ENCODE results near the gene PIAS1.
"Not testable (repeated sequence)": the region's sequence is repeated elsewhere in the genome, so short reads cannot be mapped to it uniquely, and the experiment has no call there.

The PIAS1 gene

DNA sequence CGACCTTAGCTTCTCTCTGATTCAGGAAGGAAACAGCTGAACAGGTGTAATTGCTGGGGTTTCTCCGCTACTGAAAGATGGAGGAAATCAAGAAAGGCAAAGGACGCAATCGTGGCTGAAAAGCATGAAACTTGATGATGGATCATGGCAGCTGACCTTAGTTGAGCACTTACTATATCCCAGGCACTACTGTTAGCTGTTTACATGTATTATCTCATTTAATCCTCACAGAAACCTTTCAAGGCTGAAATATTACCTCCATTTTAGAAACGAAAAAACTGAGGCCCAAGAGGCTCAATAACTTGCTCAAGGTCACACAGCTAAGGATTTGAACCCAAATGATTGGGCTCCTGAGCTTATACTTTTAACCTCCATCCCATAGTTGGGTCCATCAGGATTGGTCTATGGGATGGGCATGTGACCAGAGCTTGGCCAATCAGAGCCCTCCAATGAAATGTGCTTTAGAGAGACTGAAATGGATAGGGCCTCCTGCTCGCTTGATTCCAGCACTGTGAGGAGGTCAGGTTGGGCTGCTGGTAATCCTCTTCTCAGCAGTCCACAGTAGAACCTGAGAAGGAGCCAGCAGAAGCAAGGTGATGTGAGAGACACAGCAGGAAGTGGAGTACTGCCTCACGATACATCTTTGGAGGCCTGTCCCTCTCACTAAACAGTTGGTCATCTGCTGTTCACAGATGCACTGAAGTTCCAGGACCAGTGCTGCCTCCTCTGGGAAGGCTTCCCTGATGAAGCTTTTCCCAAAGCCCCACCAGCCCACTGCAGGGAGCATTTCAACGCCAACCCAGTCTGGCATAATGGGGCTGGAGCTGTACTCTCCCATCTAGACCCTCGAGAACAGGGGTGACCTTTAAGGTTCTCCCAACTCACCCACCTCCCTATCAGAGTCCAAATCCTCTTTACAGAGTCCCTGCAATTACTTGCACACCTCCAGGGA lies 165.0 kb downstream of the PIAS1 start:
- Histone ChIP-seq H3K4me1 (ENCODE audit: insufficient read depth, low read length) (no peaks in the 10 kb centered on the region), H3K9me3 (ENCODE audit: control insufficient read depth, insufficient read depth, low read length) (peaks cover 5% of the 10 kb centered on the region; the same call in 1 of the 2 replicates), H3K36me3 (ENCODE audit: insufficient read depth, low read length) (peaks cover 4% of the 10 kb centered on the region), H3K9ac (ENCODE audit: low read depth, low read length) (no peak overlapping the region)

DNA sequence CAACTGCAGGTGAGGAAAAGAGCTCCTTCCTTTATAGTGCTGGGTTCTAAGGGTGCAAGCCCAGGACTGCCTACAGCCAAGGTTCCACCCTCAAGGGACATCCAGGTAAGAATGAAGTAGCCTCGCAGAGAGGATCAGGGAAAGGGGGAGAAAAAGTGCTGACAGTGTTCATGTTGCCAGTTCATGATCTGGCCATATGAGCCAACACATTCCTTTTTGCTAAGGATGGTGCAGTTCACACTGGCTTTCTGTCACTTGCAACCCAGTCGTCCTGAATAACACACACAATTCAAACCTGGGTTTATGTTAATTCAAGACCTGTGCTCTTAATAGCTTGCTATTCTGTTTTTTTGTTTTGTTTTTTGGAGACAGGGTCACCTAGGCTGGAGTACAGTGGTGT lies 166.4 kb downstream of the PIAS1 start:
- Histone ChIP-seq H3K4me1 (ENCODE audit: insufficient read depth, low read length) (no peaks in the 10 kb centered on the region), H3K36me3 (ENCODE audit: insufficient read depth, low read length) (peaks cover 4% of the 10 kb centered on the region), H3K9me3 (ENCODE audit: control insufficient read depth, insufficient read depth, low read length) (peaks cover 5% of the 10 kb centered on the region; the same call in 1 of the 2 replicates), H3K9ac (ENCODE audit: low read depth, low read length) (no peak overlapping the region)

DNA sequence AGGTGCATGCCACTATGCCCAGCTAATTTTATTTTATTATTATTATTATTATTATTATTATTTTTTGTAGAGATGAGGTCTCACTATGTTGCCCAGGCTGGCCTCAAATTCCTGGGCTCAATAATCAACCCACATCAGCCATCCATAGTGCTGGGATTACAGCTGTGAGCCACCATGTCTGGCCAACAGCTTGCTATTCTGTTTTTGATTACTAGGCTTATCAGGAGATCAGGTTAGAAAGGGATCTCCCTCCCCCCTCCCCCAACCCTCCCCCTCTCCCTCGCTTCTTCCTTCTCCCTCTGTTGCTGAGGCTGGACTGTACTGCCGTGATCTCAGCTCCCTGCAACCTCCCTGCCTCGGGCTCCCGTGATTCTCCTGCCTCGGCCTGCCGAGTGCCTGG lies 166.9 kb downstream of the PIAS1 start:
- Histone ChIP-seq H3K4me1 (ENCODE audit: insufficient read depth, low read length) (no peaks in the 10 kb centered on the region), H3K9me3 (ENCODE audit: control insufficient read depth, insufficient read depth, low read length) (peaks cover 5% of the 10 kb centered on the region; the same call in 1 of the 2 replicates), H3K9ac (ENCODE audit: low read depth, low read length) (no peak overlapping the region), H3K36me3 (ENCODE audit: insufficient read depth, low read length) (peaks cover 4% of the 10 kb centered on the region)

DNA sequence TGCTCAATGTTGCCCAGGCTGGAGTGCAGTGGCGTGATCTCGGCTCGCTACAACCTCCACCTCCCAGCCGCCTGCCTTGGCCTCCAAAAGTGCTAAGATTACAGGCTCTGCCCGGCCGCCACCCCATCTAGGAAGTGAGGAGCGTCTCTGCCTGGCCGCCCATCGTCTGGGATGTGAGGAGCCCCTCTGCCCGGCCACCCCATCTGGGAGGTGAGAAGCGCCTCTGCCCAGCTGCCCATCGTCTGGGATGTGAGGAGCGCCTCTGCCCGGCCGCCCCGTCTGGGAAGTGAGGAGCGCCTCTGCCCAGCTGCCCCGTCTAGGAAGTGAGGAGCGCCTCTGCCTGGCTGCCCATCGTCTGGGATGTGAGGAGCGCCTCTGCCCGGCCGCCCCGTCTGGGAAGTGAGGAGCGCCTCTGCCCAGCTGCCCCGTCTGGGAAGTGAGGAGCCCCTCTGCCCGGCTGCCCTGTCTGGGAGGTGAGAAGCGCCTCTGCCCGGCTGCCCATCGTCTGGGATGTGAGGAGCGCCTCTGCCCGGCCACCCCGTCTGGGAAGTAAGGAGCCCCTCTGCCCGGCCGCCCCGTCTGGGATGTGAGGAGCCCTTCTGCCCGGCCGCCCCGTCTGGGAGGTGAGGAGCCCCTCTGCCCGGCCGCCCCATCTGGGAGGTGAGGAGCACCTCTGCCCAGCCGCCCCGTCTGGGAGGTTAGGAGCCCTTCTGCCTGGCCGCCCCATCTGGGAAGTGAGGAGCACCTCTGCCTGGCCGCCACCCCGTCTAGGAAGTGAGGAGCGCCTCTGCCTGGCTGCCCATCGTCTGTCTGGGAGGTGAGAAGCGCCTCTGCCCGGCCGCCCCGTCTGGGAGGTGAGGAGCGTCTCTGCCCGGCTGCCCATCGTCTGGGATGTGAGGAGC lies 167.7 kb downstream of the PIAS1 start:
- H3K9me3 ChIP-seq (ENCODE audit: control insufficient read depth, insufficient read depth, low read length); H3K36me3 ChIP-seq (ENCODE audit: insufficient read depth, low read length); H3K9ac ChIP-seq (ENCODE audit: low read depth, low read length); H3K4me1 ChIP-seq (ENCODE audit: insufficient read depth, low read length): not testable (repeated sequence)

DNA sequence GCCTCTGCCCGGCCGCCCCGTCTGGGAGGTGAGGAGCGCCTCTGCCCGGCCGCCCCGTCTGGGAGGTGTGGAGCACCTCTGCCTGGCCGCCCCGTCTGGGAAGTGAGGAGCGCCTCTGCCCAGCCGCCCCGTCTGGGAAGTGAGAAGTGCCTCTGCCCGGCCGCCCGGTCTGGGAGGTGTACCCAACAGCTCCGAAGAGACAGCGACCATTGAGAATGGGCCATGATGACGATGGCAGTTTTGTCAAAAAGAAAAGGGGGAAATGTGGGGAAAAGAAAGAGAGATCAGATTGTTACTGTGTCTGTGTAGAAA lies 168.3 kb downstream of the PIAS1 start:
- not testable (repeated sequence) for H3K9ac ChIP-seq (ENCODE audit: low read depth, low read length); H3K36me3 ChIP-seq (ENCODE audit: insufficient read depth, low read length); H3K9me3 ChIP-seq (ENCODE audit: control insufficient read depth, insufficient read depth, low read length); H3K4me1 ChIP-seq (ENCODE audit: insufficient read depth, low read length)

DNA sequence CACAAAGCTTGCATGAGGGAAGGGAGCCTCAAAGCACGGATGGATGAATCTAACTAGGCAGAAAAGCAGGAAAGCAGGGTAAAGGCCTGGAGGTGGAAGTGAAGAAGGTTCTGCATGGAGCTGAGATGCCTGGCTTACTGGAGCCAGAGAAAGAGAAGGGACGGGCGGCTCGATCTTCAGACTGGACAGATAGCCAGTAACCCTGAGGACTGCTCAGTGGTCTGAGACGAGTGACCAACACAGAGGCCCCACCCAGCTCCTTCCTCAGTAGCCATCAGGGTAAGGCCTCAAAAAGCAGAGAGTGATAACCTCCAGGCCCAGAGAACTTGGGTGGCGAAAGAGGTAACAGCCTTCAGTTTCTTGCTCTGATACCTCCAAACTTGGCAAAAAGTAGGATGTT lies 169.1 kb downstream of the PIAS1 start:
- no peak overlapping the region for H3K9ac ChIP-seq (ENCODE audit: low read depth, low read length)
- peaks cover 7% of the 10 kb centered on the region; the same call in 1 of the 2 replicates for H3K4me1 ChIP-seq (ENCODE audit: insufficient read depth, low read length)
- H3K36me3 ChIP-seq (ENCODE audit: insufficient read depth, low read length): peaks cover 3% of the 10 kb centered on the region
- peaks cover 5% of the 10 kb centered on the region; the same call in 1 of the 2 replicates for H3K9me3 ChIP-seq (ENCODE audit: control insufficient read depth, insufficient read depth, low read length)

DNA sequence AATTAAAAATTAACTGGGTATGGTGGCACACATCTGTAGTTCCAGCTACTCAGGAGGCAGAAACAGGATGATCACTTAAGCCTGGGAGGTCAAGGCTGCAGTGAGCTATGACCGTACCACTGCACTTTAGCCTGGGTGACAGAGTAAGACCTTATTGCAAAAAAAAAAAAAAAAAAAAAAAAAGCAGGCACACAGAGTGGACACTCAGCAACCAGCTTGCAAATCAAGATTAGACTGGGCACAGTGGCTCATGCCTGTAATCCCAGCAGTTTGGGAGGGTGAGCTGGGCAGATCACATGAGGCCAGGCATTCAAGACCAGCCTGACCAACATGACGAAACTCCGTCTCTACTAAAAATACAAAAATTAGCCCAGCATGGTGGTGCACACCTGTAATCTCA lies 170.0 kb downstream of the PIAS1 start:
- no peaks in the 10 kb centered on the region; the same call in 1 of the 2 replicates for H3K36me3 ChIP-seq (ENCODE audit: insufficient read depth, low read length)
- peaks cover 5% of the 10 kb centered on the region; the same call in 1 of the 2 replicates for H3K9me3 ChIP-seq (ENCODE audit: control insufficient read depth, insufficient read depth, low read length)
- peaks cover 7% of the 10 kb centered on the region; the same call in 1 of the 2 replicates for H3K4me1 ChIP-seq (ENCODE audit: insufficient read depth, low read length)
- H3K9ac ChIP-seq (ENCODE audit: low read depth, low read length): no peak overlapping the region

DNA sequence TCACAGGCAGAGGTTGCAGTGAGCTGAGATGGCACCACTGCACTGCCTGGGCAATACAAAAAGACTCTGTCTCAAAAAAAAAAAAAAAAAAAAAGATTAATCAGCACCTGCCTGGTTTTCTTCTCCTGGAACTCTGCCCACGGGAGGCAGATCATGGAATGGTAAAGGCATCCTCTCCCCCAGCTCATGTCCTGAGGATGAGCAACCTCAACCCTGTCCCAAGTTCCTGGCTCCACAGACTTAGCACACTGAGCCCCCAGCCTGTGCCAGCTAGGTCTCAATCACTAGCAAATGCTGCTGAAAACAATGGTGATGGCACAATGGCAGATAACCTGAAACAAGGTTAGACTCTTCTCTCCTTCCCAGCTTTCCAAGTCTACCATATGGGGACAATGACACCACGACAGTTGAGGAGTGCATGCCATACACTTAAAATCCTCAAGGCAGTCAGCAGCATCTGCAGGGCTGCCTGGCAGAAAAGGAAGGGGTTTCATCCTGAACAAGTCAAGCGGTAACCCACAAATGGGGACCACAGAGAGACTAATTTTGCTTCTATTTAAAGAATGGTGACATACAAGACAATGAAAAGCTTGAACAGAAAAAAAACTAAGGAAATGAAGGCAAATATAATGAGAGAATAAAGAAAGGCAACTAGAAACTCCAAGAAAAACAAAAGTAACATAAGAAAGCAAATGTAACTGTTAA lies 170.6 kb downstream of the PIAS1 start:
- no peak overlapping the region for H3K9ac ChIP-seq (ENCODE audit: low read depth, low read length)
- H3K4me1 ChIP-seq (ENCODE audit: insufficient read depth, low read length): peaks cover 7% of the 10 kb centered on the region; the same call in 1 of the 2 replicates
- H3K9me3 ChIP-seq (ENCODE audit: control insufficient read depth, insufficient read depth, low read length): peaks cover 5% of the 10 kb centered on the region; the same call in 1 of the 2 replicates
- H3K36me3 ChIP-seq (ENCODE audit: insufficient read depth, low read length): no peaks in the 10 kb centered on the region; the same call in 1 of the 2 replicates

DNA sequence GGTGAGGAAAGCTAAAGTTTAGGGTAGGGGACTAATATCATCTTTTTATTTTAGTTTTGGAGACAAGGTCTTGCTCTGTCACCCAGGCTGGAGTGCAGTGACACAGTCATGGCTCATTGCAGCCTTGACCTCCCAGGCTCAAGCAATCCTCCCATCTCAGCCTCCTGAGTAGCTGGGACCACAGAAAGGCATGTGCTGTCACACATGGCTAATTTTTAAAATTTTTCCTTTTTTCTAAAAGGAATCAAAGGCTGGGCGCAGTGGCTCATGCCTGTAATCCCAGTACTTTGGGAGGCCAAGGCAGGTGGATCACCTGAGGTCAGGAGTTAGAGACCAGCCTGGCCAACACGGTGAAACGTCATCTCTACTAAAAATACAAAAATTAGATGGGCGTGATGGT lies 171.3 kb downstream of the PIAS1 start:
- H3K4me1 ChIP-seq (ENCODE audit: insufficient read depth, low read length); H3K36me3 ChIP-seq (ENCODE audit: insufficient read depth, low read length); H3K9ac ChIP-seq (ENCODE audit: low read depth, low read length); H3K9me3 ChIP-seq (ENCODE audit: control insufficient read depth, insufficient read depth, low read length): not testable (repeated sequence)

DNA sequence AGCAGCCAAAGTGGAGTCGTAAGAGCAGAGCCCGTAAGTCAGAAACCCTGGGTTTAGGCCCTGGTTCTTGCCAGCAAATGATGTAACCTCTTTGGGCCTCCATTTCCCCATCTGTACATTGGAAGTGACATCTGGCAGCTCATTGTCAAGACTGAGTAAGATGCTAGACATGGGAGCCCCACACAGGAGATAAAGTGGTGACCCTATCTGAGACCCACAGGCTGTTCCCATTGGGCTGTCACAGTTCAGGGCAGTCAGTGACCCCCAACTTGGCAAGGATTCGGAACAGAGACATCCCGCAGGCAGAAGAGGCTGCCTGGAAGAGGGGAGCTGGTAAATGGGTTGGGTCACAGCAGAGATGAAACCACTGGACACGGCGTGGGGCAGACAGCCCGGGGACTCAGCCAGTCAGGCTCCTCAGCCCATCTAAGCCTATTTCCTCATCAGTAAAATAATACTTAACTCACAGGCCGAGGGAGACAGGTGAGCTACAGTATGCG lies 173.6 kb downstream of the PIAS1 start:
- no peaks in the 10 kb centered on the region for H3K36me3 ChIP-seq (ENCODE audit: insufficient read depth, low read length)
- H3K4me1 ChIP-seq (ENCODE audit: insufficient read depth, low read length): peaks cover 7% of the 10 kb centered on the region; the same call in 1 of the 2 replicates
- peaks cover 5% of the 10 kb centered on the region; the same call in 1 of the 2 replicates for H3K9me3 ChIP-seq (ENCODE audit: control insufficient read depth, insufficient read depth, low read length)
- peak overlapping the region; percentile 88 for H3K9ac ChIP-seq (ENCODE audit: low read depth, low read length)

DNA sequence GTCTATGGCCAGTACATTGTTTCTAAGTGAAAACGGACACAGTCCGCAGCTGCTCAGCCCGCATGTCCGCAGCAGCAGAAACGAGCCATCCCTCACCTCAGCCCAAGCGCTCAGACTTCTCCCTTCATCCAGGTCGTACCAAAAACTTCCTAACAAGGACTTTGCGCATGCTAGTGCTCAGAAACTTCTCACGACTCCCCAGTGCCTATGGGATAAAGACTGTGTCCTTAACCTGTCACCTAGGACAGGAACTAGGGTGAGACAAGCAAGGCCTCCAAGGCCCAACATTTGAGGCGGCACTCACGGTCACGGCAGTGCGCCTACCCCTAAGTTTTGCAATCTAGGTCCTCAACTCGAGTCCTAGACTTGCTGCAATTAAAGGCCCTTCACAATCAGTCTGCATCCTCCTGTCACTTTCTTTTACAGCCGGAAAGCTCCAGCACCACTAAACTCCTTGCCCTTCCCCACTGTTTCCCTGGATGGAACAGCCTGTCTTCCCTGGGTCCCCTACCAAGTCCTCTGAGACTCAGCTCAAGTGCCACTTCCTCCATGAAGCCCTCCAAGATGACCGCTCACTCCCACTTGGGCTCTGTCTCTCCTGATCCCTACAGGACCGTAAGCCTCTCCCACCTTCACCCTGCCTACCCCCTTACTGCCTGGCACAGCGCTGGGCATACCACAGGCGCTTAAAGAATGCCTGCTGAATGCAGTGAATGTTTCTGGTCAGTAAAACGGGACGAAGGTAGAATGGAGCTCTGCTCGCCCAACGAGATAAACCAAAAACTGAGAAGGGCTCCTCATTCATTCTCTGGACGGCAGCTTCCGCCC lies 174.2 kb downstream of the PIAS1 start:
- Histone ChIP-seq H3K9me3 (ENCODE audit: control insufficient read depth, insufficient read depth, low read length) (peaks cover under 1% of the 10 kb centered on the region; the same call in 1 of the 2 replicates), H3K4me1 (ENCODE audit: insufficient read depth, low read length) (peaks cover 7% of the 10 kb centered on the region; the same call in 1 of the 2 replicates), H3K36me3 (ENCODE audit: insufficient read depth, low read length) (no peaks in the 10 kb centered on the region), H3K9ac (ENCODE audit: low read depth, low read length) (peak overlapping the region; percentile 88)

DNA sequence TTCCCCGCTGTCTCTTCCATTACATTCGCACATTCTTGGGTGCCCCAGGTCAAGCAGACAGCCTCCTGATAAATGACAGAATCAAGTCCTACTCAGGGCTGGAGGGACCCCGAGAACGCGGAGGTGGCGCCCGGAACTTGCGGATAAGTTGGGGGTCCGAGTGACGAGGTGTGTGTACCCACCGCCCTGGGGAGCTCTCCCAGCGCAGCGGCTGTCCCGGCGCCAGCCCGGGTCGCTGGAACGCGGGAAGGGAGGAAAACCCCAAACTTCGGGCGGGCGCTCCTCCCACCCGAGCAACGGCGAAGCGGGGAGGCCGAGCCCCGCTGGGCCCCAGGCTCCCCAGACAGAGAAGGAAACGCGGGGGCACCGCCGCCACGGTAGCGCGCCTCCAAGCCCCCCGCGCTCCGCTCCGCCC lies 174.9 kb downstream of the PIAS1 start:
- H3K36me3 ChIP-seq (ENCODE audit: insufficient read depth, low read length): no peaks in the 10 kb centered on the region
- H3K4me1 ChIP-seq (ENCODE audit: insufficient read depth, low read length): peaks cover 7% of the 10 kb centered on the region; the same call in 1 of the 2 replicates
- peak overlapping the region; percentile 88 for H3K9ac ChIP-seq (ENCODE audit: low read depth, low read length)
- H3K9me3 ChIP-seq (ENCODE audit: control insufficient read depth, insufficient read depth, low read length): no peaks in the 10 kb centered on the region
